HG03354 (cell line): ENCODE results near the gene CFLAR.

Experiments
- ATAC-seq: cut with Tn5 transposase; IDR thresholded peaks from one replicate; pipeline ENCODE4 v1.9.1; 2021; ENCODE audit warnings: mild to moderate bottlenecking; ENCODE audit not compliant: unreplicated experiment, poor library complexity, severe bottlenecking

CFLAR gene

GRCh38 chr2:201204655-201205514 is 88.9 kb downstream of the CFLAR start:
- no peak for ATAC-seq

- no peak for ATAC-seq
Observed at GRCh38 chr2:201205515-201205849, 89.5 kb downstream of the CFLAR start.

GRCh38 chr2:201208563-201209252 is 92.7 kb downstream of the CFLAR start:
- ATAC-seq, result peak; percentile 78

GRCh38 chr2:201215963-201216362 is 100.0 kb downstream of the CFLAR start:
- ATAC-seq, result no peak

- no peak for ATAC-seq
Observed at GRCh38 chr2:201216918-201217317, 101.0 kb downstream of the CFLAR start.

- ATAC-seq, result no peak
Observed at GRCh38 chr2:201218780-201219179, 102.8 kb downstream of the CFLAR start.

- ATAC-seq, result no peak
Observed at GRCh38 chr2:201219328-201220096, 103.5 kb downstream of the CFLAR start.

GRCh38 chr2:201220102-201220570 is 104.2 kb downstream of the CFLAR start:
- ATAC-seq, result no peak

- peak; percentile 93 for ATAC-seq
Observed at GRCh38 chr2:201223089-201224073, 107.4 kb downstream of the CFLAR start.
